Retinal pigment epithelial cell (primary cell): ENCODE results near the gene CMTM8.

Experiments used
- DNase-seq: peaks from one replicate; pipeline ENCODE4 v3.0.0-alpha.2; 2010; ENCODE audit warnings: low read depth
- H3K4me3 ChIP-seq: 2 replicates; pipeline ENCODE4 v1.5.1; 2011; ENCODE audit warnings: mild to moderate bottlenecking, low read length, control low read depth, moderate library complexity
- TF ChIP-seq, protein P1 (sequence below): conservative IDR thresholded peaks from 2 replicates; pipeline ENCODE4 v1.5.1; 2011; ENCODE audit warnings: low read depth, low read length, control low read depth, inconsistent platforms

The CMTM8 gene

DNA sequence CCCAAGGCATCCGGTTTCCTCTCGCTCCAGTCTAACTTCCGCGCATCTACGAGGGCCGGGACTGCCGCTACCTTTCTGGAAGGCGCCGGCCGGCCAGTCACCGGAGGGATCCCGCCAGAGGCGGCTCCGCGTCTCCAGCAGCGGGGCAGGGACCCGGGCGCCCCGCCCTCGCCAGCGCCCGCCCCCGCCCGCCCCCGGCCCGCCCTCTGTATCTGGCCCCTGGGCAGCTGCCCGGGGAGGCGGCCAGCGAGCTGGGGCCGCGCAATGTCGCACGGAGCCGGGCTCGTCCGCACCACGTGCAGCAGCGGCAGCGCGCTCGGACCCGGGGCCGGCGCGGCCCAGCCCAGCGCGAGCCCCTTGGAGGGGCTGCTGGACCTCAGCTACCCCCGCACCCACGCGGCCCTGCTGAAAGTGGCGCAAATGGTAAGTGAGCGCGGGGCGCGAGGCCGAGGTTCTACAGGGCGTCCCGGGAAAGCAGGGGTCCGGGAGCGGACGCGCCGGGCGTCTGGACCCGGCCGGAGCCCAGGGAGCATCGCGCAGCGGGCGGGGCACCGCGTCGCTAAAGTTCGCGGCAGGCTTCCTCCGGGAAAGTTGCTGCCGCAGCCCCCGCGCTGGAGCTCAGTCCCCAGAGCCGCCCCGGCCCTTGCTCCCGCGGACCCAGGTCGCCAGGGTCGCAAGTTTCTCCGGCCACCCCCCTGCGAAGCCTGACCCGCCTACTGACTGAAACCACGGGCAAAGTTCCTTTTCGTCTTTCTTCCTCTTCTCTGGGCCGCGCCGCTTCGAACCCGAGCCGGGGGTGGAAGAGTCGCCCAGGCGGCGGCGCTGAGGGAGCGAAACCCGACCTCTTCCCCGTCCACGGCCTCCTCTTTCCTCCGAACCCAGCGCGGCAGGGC lies 153.4 kb downstream of the CMTM8 start, which contains the start of gene CMTM7:
TSS of gene CMTM7 (plus strand) at position 211 of the 893 bp plus-strand sequence. CDS start at position 265, 54 bp downstream.
- TF ChIP-seq, protein P1, sequence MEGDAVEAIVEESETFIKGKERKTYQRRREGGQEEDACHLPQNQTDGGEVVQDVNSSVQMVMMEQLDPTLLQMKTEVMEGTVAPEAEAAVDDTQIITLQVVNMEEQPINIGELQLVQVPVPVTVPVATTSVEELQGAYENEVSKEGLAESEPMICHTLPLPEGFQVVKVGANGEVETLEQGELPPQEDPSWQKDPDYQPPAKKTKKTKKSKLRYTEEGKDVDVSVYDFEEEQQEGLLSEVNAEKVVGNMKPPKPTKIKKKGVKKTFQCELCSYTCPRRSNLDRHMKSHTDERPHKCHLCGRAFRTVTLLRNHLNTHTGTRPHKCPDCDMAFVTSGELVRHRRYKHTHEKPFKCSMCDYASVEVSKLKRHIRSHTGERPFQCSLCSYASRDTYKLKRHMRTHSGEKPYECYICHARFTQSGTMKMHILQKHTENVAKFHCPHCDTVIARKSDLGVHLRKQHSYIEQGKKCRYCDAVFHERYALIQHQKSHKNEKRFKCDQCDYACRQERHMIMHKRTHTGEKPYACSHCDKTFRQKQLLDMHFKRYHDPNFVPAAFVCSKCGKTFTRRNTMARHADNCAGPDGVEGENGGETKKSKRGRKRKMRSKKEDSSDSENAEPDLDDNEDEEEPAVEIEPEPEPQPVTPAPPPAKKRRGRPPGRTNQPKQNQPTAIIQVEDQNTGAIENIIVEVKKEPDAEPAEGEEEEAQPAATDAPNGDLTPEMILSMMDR = no peak
- peak within 1 kb of the TSS; percentile 77 for H3K4me3 ChIP-seq
- DNase-seq = no peak

DNA sequence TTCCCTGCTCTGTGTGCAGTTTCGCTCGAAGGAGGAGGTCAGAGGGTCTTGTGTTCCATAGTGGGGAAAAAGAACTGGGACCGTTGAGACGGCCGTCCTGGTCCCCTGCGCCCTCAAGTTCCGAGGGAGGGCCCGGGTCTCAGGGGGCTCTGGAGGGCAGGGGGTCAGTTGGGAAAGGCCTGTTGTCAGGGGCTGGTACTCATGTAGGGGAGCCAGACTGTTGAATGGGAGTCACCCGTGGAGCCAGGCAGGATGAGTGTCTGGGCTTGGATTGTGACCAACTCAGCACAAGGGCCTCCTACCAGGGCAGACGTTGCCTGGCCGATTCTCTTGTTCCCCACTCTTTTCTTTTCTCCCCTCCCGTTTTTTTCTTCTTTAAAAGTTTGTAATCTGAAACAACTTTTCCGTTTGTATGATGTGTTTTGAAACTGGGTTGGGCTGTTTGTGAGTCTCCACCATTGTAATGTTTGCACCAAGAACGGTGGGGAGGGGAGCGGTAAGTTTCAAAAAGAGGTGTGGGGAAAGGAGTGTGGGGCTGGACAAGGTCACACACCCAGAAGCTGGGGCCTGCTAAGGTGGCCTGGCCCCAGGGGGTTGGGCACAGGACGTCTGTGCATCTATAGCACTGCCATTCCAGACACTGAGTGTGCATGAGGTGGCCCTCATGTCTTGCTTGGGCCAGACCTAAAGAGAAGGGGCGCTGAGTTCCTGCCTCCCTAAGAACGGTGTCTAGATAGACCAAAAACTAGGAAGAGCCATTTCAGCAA lies 154.2 kb downstream of the CMTM8 start:
- DNase-seq = no peak
- peak overlapping the region; percentile 77 for H3K4me3 ChIP-seq
- TF ChIP-seq, protein P1 = no peak

DNA sequence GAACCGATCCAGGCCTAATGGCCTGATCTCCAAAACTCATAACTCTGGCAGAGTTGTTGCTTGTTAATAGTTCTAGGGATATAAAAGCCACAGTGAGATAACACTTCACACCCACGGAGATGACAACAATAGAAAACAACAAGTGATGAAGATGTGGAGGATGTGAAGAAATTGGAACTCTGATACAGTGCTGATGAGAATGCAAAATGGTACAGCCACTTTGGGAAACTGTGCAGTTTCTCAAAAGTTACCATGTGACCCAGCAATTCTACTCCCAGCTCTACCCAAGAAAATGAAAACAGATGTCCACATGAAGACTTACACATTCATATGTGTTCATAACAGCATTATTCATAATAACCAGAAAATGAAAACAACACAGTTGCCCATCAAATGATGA lies 157.0 kb downstream of the CMTM8 start:
- no peak overlapping the region for H3K4me3 ChIP-seq
- DNase-seq = no peak
- TF ChIP-seq, protein P1 = no peak

DNA sequence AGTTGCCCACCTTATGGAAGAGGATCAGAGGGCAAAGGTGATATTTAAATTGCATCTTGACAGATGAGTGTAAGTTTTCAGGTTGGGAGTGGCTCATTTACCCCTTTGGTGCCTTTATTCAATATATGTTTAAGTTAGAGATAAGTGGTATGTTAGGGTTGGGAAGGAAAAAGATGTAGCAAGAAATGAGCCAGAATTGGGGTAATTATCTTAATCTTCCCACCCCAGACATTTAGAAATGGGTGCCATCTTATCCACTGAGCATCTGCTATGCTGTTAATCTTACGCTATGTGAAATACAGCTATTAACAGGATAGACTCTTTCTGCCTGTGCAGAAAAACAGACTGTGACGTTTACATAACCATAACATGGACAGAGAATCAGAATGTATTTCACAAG lies 159.5 kb downstream of the CMTM8 start:
- DNase-seq = no peak
- no peak overlapping the region for H3K4me3 ChIP-seq
- TF ChIP-seq, protein P1 = no peak

DNA sequence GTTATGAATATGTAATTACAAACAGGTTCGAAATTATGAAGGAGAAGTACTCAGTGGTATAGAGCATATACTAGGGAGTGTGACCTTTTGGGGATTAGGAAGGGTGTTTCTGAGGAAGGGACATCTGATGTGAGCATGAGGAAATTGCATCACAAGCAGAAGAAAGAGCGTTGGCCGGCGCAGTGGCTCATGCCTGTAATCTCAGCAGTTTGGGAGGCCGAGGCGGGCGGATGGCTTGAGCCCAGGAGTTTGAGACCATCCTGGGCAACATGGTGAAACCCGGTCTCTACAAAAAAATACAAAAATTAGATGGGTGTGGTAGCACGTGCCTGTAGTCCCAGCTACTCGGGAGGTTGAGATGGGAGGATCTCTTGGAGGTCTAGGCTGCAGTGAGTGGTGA lies 160.1 kb downstream of the CMTM8 start:
- no peak for DNase-seq
- TF ChIP-seq, protein P1 = no peak
- H3K4me3 ChIP-seq = no peak overlapping the region

DNA sequence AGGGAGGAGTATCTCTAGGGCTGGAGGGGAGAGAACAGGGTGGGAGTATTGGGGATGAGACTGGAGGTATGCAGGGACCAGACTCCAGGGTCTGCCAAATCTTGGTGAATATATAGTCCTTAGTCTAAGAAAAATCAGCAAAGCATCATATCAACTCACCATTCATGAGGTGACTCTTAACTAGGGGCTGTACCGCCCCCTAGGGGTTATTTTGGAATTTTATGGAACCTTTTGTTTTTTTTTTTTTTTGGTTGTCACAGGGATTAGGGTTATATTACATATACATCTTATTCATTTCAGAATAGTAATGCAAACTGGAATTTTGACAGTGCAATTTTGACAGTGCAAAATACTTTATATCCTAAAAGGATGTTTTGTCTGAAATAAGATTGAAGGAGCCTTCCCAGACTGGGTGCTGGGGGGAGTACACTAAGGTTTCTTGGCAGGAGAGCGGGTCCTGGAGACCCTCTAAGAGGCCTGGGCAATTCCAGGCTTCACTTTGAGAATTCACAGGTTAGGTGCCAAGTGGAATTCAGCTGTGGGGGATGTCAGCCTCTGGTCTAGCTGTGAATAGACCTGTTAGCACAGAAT lies 160.6 kb downstream of the CMTM8 start:
- TF ChIP-seq, protein P1 = peak; percentile 60
- no peak overlapping the region for H3K4me3 ChIP-seq
- DNase-seq = no peak
